Measurements from ENCODE around the gene LDLR.
"Not testable (repeated sequence)": the region's sequence is repeated elsewhere in the genome, so short reads cannot be mapped to it uniquely, and the experiment has no call there.

LDLR gene

DNA sequence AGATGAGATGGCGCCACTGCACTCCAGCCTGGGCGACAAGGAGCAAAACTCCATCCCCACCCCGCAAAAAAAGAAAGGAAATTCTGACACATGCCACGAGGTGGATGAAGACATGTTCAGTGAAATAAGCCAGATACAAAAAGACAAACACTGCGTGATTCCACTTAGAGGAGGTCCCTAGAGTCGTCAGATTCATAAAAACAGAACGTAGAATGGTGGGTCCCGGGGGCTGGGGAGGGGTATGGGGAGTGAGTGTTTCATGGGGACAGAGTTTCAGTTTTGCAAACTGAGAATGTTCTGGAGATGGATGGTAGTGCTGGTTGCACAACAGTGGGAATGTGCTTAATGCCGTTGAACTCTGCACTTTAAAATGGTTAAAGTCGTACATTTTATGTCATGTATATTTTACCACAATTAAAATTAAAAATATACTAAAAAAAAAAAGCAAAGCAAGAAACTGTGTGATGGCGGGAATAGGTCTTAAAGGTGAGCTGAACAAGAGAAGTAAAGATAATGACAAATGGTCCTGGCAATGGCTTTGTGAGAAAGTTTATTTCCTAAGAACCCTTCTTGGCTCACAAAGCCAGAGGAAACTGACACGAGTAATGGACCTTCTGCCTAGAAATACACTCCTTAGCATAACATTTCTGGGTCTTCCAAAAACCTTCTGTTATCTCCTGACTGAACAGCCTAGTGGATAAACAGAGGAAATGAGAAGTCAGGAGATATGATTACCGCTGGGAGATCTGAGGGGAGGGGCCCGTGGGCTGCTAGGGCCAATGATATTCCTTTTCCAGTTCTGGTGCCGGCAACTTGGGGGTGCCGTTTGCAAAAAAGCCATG is 70.6 kb downstream of the LDLR start:
- no peak for TF ChIP-seq CSDC2 (CRISPR knock-in tag; IDR thresholded peaks at IDR 0.05)
- no peak for TF ChIP-seq POU6F1 (CRISPR knock-in tag; IDR thresholded peaks at IDR 0.05; ENCODE audit: borderline replicate concordance, low read depth)
- no peak for TF ChIP-seq OSR1 (CRISPR knock-in tag; IDR thresholded peaks at IDR 0.05)
- TF ChIP-seq ZFP3 (CRISPR knock-in tag; IDR thresholded peaks at IDR 0.05): no peak
- TF ChIP-seq ZC3H10 (CRISPR knock-in tag; IDR thresholded peaks at IDR 0.05): no peak
- TF ChIP-seq, protein P1, sequence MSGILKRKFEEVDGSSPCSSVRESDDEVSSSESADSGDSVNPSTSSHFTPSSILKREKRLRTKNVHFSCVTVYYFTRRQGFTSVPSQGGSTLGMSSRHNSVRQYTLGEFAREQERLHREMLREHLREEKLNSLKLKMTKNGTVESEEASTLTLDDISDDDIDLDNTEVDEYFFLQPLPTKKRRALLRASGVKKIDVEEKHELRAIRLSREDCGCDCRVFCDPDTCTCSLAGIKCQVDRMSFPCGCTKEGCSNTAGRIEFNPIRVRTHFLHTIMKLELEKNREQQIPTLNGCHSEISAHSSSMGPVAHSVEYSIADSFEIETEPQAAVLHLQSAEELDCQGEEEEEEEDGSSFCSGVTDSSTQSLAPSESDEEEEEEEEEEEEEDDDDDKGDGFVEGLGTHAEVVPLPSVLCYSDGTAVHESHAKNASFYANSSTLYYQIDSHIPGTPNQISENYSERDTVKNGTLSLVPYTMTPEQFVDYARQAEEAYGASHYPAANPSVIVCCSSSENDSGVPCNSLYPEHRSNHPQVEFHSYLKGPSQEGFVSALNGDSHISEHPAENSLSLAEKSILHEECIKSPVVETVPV (CRISPR knock-in tag; IDR thresholded peaks at IDR 0.05): no peak
- TF ChIP-seq BACH2 (CRISPR knock-in tag; IDR thresholded peaks at IDR 0.05; ENCODE audit: borderline replicate concordance): no peak
- no peak for TF ChIP-seq ZNF8 (CRISPR knock-in tag; IDR thresholded peaks at IDR 0.05)
- TF ChIP-seq PATZ1 (CRISPR knock-in tag; IDR thresholded peaks at IDR 0.05; ENCODE audit: borderline replicate concordance): no peak
- TF ChIP-seq RARB (CRISPR knock-in tag; IDR thresholded peaks at IDR 0.05): no peak
- TF ChIP-seq, protein P2, sequence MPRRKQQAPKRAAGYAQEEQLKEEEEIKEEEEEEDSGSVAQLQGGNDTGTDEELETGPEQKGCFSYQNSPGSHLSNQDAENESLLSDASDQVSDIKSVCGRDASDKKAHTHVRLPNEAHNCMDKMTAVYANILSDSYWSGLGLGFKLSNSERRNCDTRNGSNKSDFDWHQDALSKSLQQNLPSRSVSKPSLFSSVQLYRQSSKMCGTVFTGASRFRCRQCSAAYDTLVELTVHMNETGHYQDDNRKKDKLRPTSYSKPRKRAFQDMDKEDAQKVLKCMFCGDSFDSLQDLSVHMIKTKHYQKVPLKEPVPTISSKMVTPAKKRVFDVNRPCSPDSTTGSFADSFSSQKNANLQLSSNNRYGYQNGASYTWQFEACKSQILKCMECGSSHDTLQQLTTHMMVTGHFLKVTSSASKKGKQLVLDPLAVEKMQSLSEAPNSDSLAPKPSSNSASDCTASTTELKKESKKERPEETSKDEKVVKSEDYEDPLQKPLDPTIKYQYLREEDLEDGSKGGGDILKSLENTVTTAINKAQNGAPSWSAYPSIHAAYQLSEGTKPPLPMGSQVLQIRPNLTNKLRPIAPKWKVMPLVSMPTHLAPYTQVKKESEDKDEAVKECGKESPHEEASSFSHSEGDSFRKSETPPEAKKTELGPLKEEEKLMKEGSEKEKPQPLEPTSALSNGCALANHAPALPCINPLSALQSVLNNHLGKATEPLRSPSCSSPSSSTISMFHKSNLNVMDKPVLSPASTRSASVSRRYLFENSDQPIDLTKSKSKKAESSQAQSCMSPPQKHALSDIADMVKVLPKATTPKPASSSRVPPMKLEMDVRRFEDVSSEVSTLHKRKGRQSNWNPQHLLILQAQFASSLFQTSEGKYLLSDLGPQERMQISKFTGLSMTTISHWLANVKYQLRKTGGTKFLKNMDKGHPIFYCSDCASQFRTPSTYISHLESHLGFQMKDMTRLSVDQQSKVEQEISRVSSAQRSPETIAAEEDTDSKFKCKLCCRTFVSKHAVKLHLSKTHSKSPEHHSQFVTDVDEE (CRISPR knock-in tag; IDR thresholded peaks at IDR 0.05): no peak
- TF ChIP-seq CREB5 (CRISPR knock-in tag; IDR thresholded peaks at IDR 0.05; ENCODE audit: low read depth): no peak
- TF ChIP-seq GLIS3 (CRISPR knock-in tag; IDR thresholded peaks at IDR 0.05): no peak
- no peak for TF ChIP-seq PPARA (CRISPR knock-in tag; IDR thresholded peaks at IDR 0.05; ENCODE audit: borderline replicate concordance)
- no peak for TF ChIP-seq SNAI2 (CRISPR knock-in tag; IDR thresholded peaks at IDR 0.05)
- TF ChIP-seq ZNF70 (CRISPR knock-in tag; IDR thresholded peaks at IDR 0.05): no peak
- TF ChIP-seq ZFP30 (CRISPR knock-in tag; IDR thresholded peaks at IDR 0.05): no peak
- ATAC-seq: no peak

DNA sequence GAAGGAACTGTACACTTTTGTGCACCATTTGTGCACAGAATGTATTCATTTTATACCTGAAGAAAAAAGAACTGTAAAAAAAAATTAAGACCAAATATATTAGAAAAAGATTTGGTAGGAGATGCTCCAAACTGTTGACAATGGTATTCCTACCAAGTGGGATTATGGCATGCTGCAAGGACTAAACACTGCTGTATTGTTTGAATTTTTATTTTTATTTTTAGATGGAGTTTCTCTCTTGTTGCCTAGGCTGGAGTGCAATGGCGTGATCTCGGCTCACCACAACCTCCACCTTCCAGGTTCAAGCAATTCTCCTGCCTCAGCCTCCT is 71.1 kb downstream of the LDLR start:
- ATAC-seq: not testable (repeated sequence)

DNA sequence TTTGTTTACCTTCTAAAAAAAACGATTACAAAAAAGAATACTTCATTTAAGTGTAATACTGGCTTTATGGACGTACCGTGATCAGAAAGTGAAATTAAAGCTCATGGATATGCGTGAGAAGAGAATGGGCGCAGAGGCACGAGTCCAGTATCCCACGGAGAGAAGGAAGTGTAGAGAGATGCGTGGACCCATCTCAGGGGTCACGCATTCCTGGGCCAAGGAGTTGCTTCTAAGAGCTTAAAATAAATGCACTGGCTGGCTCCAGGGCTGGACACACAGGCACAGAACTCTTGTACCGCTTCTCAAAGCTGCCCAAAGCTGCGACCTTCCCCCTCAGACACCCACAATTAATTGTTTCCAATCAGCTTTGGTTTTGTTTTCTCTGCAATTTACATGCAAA is 75.0 kb downstream of the LDLR start:
- no peak for ATAC-seq
- TF ChIP-seq GLIS3 (CRISPR knock-in tag; IDR thresholded peaks at IDR 0.05) (no peak), ZC3H10 (CRISPR knock-in tag; IDR thresholded peaks at IDR 0.05) (no peak)

- no peak for ATAC-seq
- no peak for TF ChIP-seq CREB5 (CRISPR knock-in tag; IDR thresholded peaks at IDR 0.05; ENCODE audit: low read depth)
- no peak for TF ChIP-seq ARNTL (CRISPR knock-in tag; IDR thresholded peaks at IDR 0.05; ENCODE audit: borderline replicate concordance, low read depth)
- no peak for TF ChIP-seq GLIS3 (CRISPR knock-in tag; IDR thresholded peaks at IDR 0.05)
- no peak for TF ChIP-seq PATZ1 (CRISPR knock-in tag; IDR thresholded peaks at IDR 0.05; ENCODE audit: borderline replicate concordance)
- no peak for TF ChIP-seq ISL1 (CRISPR knock-in tag; IDR thresholded peaks at IDR 0.05)
- no peak for TF ChIP-seq ZC3H10 (CRISPR knock-in tag; IDR thresholded peaks at IDR 0.05)
- no peak for TF ChIP-seq SNAI2 (CRISPR knock-in tag; IDR thresholded peaks at IDR 0.05)
- TF ChIP-seq POU6F1 (CRISPR knock-in tag; IDR thresholded peaks at IDR 0.05; ENCODE audit: borderline replicate concordance, low read depth): no peak
Measured at GRCh38 chr19:11164879-11165406, 75.7 kb downstream of the LDLR start.

Measured in SK-N-SH treated with all-trans-retinoic acid at 6 μM for 48 hours (cell line).